Spinal cord (tissue), 10 donors: Measurements from ENCODE around the gene STXBP3. TPM values are rescaled to one million over a fixed set of nuclear protein-coding genes. Genes with fewer than 3 reads are reported as not detected.
A peak's percentile ranks its signal among the peaks of the same experiment; 100 is the strongest.

ENCODE experiments used
- DNase-seq, 6 donors: peaks; one replicate each; pipeline versions ENCODE4 v3.0.0 to v3.0.0-alpha.2; 2013 to 2015; ENCODE audit warnings: low spot score in 6 of 6, low read depth in 4 of 6
- H3K27ac ChIP-seq: one replicate; pipeline ENCODE4 v1.5.1; 2013; ENCODE audit warnings: low read depth, low read length, control low read depth
- H3K27me3 ChIP-seq: one replicate; pipeline ENCODE4 v1.6.1; 2013; ENCODE audit warnings: low read length; ENCODE audit not compliant: control insufficient read depth, insufficient read depth
- H3K36me3 ChIP-seq: one replicate; pipeline ENCODE4 v1.6.1; 2013; ENCODE audit warnings: low read length; ENCODE audit not compliant: control insufficient read depth, insufficient read depth
- H3K4me1 ChIP-seq: one replicate; pipeline ENCODE4 v1.6.1; 2013; ENCODE audit warnings: low read length; ENCODE audit not compliant: control insufficient read depth, insufficient read depth
- H3K4me3 ChIP-seq: one replicate; pipeline ENCODE4 v1.5.1; 2013; ENCODE audit warnings: low read depth, low read length, control low read depth
- H3K9me3 ChIP-seq: one replicate; pipeline ENCODE4 v1.6.1; 2013; ENCODE audit warnings: low read length; ENCODE audit not compliant: control insufficient read depth, insufficient read depth
- WGBS: methylation state at CpG from one replicate; pipeline ENCODE4 v1.1.5; 2013; ENCODE audit warnings: missing lambda C conversion rate; ENCODE audit not compliant: insufficient coverage; 5-methylcytosine and 5-hydroxymethylcytosine counted together
- polyA plus RNA-seq, 2 donors: library from polyadenylated mRNA; unstranded; fragments of 120-200 nt; gene quantifications; one replicate each; pipeline ENCODE4 v1.2.1, GENCODE V29; 2013; ENCODE audit not compliant: insufficient read length in 2 of 2
- total RNA-seq, 2 donors: library from RNA; depleted of rRNA in 1 of 2; stranded (reverse); fragments of 120-200 nt in 1 of 2; fragments of >200 nt in 1 of 2; gene quantifications; one replicate each; pipeline versions ENCODE4 v1.2.3 to v1.2.4, GENCODE V29; 2013 to 2014
- donor health status: healthy.

STXBP3 gene
- total and polyA plus RNA-seq, 4 donors = 45.9 to 85.7 (median 52.5) TPM

DNA sequence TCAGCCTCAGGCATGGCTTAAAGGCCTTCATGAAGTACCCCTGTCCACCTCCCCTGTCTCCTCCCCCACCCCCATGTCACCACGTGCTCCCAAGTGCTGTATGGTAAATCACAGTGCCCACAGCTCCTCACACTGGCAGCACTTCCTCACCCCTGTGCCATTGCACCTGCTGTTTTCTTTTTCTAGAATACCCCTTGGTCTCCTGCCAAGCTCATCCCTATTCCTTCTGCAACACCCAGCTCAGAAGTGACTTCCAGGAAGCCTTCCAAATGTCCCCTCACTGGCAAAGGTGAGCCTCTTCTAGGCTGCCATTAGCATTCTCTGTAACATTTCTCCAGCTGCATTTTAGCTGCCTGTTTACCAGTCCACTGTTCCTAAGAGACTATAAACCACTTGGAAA lies 101.0 kb downstream of the STXBP3 start:
- no peaks in the 10 kb centered on the region for H3K4me1 ChIP-seq
- DNase-seq = peak in 4 of 6 donors; percentile 24 to 79 (median 60)
- no peaks in the 10 kb centered on the region for H3K9me3 ChIP-seq
- no peaks in the 10 kb centered on the region for H3K27me3 ChIP-seq
- no peak overlapping the region for H3K27ac ChIP-seq
- no peak overlapping the region for H3K4me3 ChIP-seq
- WGBS = 50% methylated on average over 1 of the region's 1 CpG
- no peaks in the 10 kb centered on the region for H3K36me3 ChIP-seq

DNA sequence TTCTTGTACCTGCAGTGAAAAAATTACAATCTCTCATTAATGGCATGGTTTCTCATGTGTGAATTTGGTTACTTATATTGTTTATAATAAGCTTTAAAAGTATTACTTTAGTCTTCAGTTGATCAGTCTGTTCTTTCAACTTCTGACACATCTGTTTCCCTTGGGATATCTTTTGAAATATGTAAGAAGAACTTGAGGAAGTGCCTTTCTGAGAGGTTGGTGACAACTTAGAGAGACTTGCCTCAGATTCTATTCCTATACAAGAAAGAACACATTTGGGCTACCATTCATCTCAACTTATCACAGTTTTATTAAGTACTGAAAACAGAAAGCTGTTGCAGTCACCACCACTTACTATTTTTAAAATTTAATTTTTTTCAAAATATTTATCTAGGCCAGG lies 102.3 kb downstream of the STXBP3 start:
- Histone ChIP-seq H3K4me1 (no peaks in the 10 kb centered on the region), H3K4me3 (no peak overlapping the region), H3K27ac (no peak overlapping the region), H3K9me3 (no peaks in the 10 kb centered on the region), H3K27me3 (no peaks in the 10 kb centered on the region), H3K36me3 (no peaks in the 10 kb centered on the region)
- no peak for DNase-seq

DNA sequence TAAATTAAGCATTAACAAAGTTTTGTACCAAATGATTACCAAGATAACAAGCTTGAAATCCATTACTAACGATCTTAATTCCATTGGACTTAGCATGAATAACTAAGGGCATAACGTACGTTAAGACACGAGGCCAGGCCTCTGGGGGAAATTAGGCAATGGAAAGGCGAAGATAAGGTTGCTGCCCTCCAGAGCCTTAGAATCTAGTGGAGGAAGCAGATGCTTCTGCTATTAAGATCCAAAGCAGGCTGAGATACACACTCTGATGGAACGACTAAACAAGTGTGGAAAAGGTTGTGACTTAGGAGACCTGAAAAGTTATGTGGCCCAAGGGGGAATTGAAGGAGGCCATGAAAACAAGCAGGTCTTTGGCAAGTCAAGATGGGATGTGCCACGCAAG lies 104.5 kb downstream of the STXBP3 start:
- H3K9me3 ChIP-seq = no peaks in the 10 kb centered on the region
- no peak for DNase-seq
- no peak overlapping the region for H3K4me3 ChIP-seq
- WGBS = 78% methylated on average over 4 of the region's 7 CpGs
- no peak overlapping the region for H3K27ac ChIP-seq
- no peaks in the 10 kb centered on the region for H3K36me3 ChIP-seq
- peaks cover 4% of the 10 kb centered on the region for H3K4me1 ChIP-seq
- H3K27me3 ChIP-seq = no peaks in the 10 kb centered on the region

DNA sequence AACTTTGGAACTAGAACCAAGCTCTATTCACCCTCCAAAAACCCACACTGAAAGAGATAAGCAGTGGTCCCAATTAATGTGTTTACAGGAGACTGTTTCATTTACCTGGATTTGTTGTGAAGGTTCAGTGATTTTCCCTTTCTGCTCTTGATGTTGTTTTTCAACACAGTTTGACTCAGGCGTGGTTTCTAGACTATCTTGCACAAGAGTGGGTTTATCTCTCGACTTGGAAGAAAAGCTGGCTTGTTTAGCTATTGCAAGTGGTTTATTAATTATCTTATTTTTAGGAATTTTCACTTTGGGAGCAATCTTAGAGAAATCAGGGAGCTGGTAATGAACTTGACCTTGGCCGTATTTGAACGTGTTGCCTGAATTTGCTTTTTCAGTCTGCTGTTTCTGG lies 105.1 kb downstream of the STXBP3 start:
- whole genome bisulfite sequencing = 87% methylated on average over 4 of the region's 4 CpGs
- H3K9me3 ChIP-seq = no peaks in the 10 kb centered on the region
- no peak overlapping the region for H3K27ac ChIP-seq

DNA sequence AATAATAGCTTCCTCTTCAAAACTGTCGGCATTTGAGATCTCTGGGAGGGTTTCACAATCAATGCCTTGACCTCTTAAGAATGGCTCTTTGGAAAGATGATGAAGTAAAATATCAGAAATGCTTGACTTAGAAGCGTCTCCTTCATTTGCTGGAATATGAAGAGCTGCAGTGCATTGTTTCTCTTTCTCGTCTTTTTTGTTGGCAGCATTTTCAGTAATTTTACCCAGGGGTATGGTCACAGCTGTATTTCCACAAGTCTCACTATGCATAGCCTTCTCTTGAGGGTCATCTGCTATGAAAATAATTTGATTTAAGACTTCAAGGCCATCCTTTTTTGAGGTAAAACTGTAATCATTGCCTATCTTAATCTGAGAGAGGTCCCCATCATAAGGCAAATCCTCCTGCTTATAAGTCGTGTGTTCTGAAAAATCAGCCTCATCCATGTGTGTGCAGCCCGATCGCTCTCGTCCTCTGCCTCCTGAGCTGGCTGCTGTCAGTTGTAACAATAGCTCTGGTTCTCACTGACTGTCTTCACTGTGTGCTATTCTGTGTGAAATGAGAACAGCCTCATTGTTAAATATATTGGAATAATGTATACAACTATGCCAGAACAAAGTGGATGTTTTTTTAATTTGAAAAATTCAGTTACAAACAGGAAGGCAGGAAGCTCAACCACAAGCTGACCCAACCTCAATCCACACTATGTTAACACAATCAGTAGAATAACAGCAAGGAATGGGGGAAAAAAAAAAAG lies 105.9 kb downstream of the STXBP3 start:
- H3K9me3 ChIP-seq = no peaks in the 10 kb centered on the region
- DNase-seq = peak in 2 of 6 donors; percentile 41 to 78
- WGBS = 36% methylated on average over 6 of the region's 7 CpGs
- H3K36me3 ChIP-seq = no peaks in the 10 kb centered on the region
- peaks cover 4% of the 10 kb centered on the region for H3K4me1 ChIP-seq
- no peaks in the 10 kb centered on the region for H3K27me3 ChIP-seq
- H3K27ac ChIP-seq = no peak overlapping the region
- no peak overlapping the region for H3K4me3 ChIP-seq

More for the DNA sequence above, 105.1 kb downstream of the STXBP3 start:
- Histone ChIP-seq H3K4me1 (peaks cover 4% of the 10 kb centered on the region), H3K4me3 (no peak overlapping the region), H3K36me3 (no peaks in the 10 kb centered on the region), H3K27me3 (no peaks in the 10 kb centered on the region)
- no peak for DNase-seq

DNA sequence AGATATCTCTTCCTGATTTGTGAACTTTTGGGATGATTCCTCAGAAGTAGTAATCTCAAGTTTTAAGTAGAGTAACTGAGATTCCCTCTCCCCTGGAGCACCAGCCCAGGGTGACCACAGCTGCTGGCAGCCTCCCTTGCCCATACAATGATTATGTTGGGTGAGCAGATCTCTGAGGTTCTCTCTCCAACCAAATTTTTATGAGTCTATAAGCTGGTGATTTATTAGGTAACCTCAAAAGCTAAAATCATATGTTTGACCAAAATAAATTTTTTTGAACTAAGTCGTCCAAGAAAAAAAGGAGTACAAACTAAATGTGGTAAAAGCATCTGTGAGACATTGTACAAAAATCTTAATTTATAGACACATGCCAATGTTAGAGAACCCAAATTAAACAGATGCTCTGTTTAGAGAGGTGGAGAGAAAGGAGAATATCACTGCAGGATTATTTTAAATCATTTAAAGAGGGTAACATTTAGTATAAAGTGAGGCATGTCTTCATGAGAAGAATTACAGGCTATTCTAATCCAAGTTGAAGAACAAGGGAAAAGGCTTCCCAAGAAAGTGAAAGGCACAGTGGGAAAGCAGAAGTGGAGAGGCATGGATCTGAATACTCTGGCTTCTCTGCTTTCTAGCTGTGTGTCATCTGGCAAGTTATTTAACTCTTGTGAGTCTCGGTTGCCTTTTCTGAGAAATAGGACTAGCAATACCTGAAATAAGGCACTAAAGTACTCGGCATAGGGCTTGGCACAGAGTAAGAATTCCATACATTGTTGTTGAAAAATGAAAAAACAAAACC lies 107.9 kb downstream of the STXBP3 start:
- WGBS = no CpG with 5 or more reads among the region's 3 CpGs
- no peak overlapping the region for H3K4me3 ChIP-seq

DNA sequence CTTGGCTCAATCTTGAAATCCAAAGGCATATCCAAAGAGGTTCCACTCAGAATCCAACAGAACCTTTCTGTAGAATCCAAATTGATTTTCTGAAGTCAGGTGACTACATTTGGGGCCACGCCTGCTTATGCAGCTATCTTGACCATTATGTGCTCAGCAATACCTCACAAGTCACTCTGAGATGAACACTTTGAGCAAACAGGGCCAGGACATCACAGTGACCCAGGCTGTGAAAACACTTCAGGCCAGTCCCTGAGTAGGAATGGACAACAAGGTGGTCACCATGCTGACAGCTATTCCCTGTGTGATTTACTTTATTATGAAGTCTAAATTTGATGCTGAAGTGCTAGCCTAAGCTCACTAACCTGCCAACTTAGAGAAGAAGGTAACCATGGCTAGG lies 110.5 kb downstream of the STXBP3 start, which contains the start of gene AKNAD1:
TSS of gene AKNAD1 (minus strand) at position 101 of the 400 bp plus-strand sequence. CDS start 4,430 bp downstream, outside the sequence.
- WGBS = 100% methylated on average over 1 of the region's 1 CpG
- Histone ChIP-seq H3K36me3 (no peaks in the 10 kb centered on the region), H3K4me1 (peaks cover 4% of the 10 kb centered on the region), H3K27me3 (no peaks in the 10 kb centered on the region), H3K9me3 (no peaks in the 10 kb centered on the region), H3K27ac (no peak within 1 kb of the TSS), H3K4me3 (no peak within 1 kb of the TSS)
- DNase-seq = no peak

More for the DNA sequence above, 107.9 kb downstream of the STXBP3 start:
- Histone ChIP-seq H3K27ac (no peak overlapping the region), H3K36me3 (no peaks in the 10 kb centered on the region), H3K9me3 (no peaks in the 10 kb centered on the region), H3K4me1 (peaks cover 4% of the 10 kb centered on the region), H3K27me3 (no peaks in the 10 kb centered on the region)
- DNase-seq = no peak

DNA sequence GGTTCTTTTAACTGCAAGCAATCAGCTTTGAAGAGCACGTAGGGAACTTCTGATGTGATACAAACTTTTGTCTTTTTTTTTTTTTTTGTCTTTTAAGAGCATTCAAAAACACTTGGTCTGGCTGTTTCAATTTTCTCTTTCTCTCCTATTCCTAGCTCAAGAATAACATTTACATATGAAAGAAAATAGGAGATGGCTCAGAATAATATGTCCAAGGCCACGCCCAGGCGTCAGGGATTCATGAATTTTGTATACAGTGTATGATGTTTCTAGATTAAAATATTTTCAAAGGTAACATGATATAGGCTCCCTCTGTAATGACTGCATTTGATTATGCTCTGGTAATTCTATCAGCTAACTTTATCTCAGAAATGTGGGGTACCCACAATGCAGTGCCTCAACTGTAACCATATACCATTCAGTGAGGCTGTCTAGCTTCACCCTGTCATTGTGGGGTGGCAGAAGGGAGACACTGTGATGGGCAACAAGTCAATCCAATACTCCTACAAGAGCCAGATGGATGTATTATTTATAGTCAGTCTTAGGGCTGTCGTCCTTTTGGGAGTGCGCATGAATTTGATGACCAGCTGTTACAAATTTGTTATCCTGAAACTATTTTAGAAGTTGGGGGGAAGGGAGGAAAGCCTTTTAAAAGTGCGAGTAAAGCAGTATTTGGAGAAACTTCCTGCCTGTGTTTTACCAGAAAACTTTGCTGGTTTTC lies 111.9 kb downstream of the STXBP3 start:
- no peaks in the 10 kb centered on the region for H3K27me3 ChIP-seq
- no peak overlapping the region for H3K4me3 ChIP-seq
- 90% methylated on average over 2 of the region's 6 CpGs for WGBS
- peaks cover 4% of the 10 kb centered on the region for H3K4me1 ChIP-seq
- H3K27ac ChIP-seq = no peak overlapping the region
- no peaks in the 10 kb centered on the region for H3K36me3 ChIP-seq
- no peaks in the 10 kb centered on the region for H3K9me3 ChIP-seq
- peak in 1 of 6 donors; percentile 78 for DNase-seq
